Suprapubic skin (tissue), 4 donors: ENCODE measurements around the gene MEF2C. TPM values are rescaled to one million over a fixed set of nuclear protein-coding genes. Genes with fewer than 3 reads are reported as not detected.

Experiments used
- DNase-seq, 2 donors: peaks; one replicate each; pipeline ENCODE4 v3.0.0-alpha.2; 2019; ENCODE audit warnings: low spot score in 2 of 2
- H3K27ac ChIP-seq: fragments of 200-600 bp; sonication (generic); one replicate; pipeline ENCODE4 v1.5.1; 2019
- H3K27me3 ChIP-seq: fragments of 200-600 bp; sonication (generic); one replicate; pipeline ENCODE4 v1.5.1; 2019
- H3K36me3 ChIP-seq: fragments of 200-600 bp; sonication (generic); one replicate; pipeline ENCODE4 v1.5.1; 2019
- H3K4me1 ChIP-seq: fragments of 200-600 bp; sonication (generic); one replicate; pipeline ENCODE4 v1.5.1; 2019
- H3K4me3 ChIP-seq: fragments of 200-600 bp; sonication (generic); one replicate; pipeline ENCODE4 v1.5.1; 2019; ENCODE audit warnings: mild to moderate bottlenecking
- H3K9me3 ChIP-seq: fragments of 200-600 bp; sonication (generic); one replicate; pipeline ENCODE4 v1.5.1; 2019
- CTCF ChIP-seq, 2 donors: fragments of 200-600 bp in 1 of 2; fragments of 450-650 bp in 1 of 2; sonication (generic) in 1 of 2; IDR thresholded peaks; one replicate each; pipeline ENCODE4 v1.5.1; 2016 to 2019; ENCODE audit warnings: antibody characterized with exemption in 2 of 2, mild to moderate bottlenecking in 1 of 2, moderate library complexity in 1 of 2
- EP300 ChIP-seq: sonication (generic); formaldehyde crosslinking; IDR thresholded peaks from one replicate; pipeline ENCODE4 v1.6.1; 2017; ENCODE audit warnings: antibody characterized with exemption
- POLR2A ChIP-seq, 2 donors: fragments of 450-650 bp; IDR thresholded peaks; one replicate each; pipeline ENCODE4 v1.6.1; 2017; ENCODE audit warnings: antibody characterized with exemption in 2 of 2, mild to moderate bottlenecking in 2 of 2, moderate library complexity in 2 of 2
- POLR2AphosphoS5 ChIP-seq, 3 donors: sonication (generic); formaldehyde crosslinking; IDR thresholded peaks; one replicate each; pipeline ENCODE4 v1.6.1; 2017; ENCODE audit warnings: antibody characterized with exemption in 3 of 3
- whole genome bisulfite sequencing: methylation state at CpG from one replicate; pipeline ENCODE4 v1.1.5; 2018; 5-methylcytosine and 5-hydroxymethylcytosine counted together
- total RNA-seq, 4 donors: library from RNA; depleted of rRNA; stranded (reverse); fragments of >200 nt; gene quantifications; one replicate each; pipeline ENCODE4 v1.1.0, GENCODE V29; 2016

The MEF2C gene
- 10 to 100 TPM in 2 of 4 donors, 1 to 10 TPM in 2; 5.9 to 15.9 (median 10.1) TPM for total RNA-seq

GRCh38 chr5:88883059-88883835 lies at the start of gene MEF2C:
Gene MEF2C (minus strand): TSS chr5:88883184. CDS start chr5:88823788, 59,396 bp downstream.
- peaks cover 18% of the 10 kb centered on the region for H3K4me1 ChIP-seq
- under 1% methylated on average over 52 of the region's 52 CpGs for WGBS
- H3K4me3 ChIP-seq = peak within 1 kb of the TSS; percentile 55
- H3K9me3 ChIP-seq = no peaks in the 10 kb centered on the region
- H3K36me3 ChIP-seq = no peaks in the 10 kb centered on the region
- TF ChIP-seq POLR2AphosphoS5 (IDR thresholded peaks at IDR 0.05) (no peak), POLR2A (IDR thresholded peaks at IDR 0.05) (peak in 1 of 2 donors; percentile 42)
- peak; percentile 75 to 80 for DNase-seq
- peak within 1 kb of the TSS; percentile 88 for H3K27ac ChIP-seq
- H3K27me3 ChIP-seq = no peaks in the 10 kb centered on the region

GRCh38 chr5:88932541-88932940 lies 49.6 kb upstream of the MEF2C start:
- Histone ChIP-seq H3K36me3 (no peaks in the 10 kb centered on the region), H3K27me3 (no peaks in the 10 kb centered on the region), H3K27ac (no peak overlapping the region), H3K9me3 (no peaks in the 10 kb centered on the region), H3K4me1 (no peaks in the 10 kb centered on the region), H3K4me3 (no peak overlapping the region)
- WGBS = 85% methylated on average over 2 of the region's 2 CpGs
- TF ChIP-seq POLR2AphosphoS5 (IDR thresholded peaks at IDR 0.05) = no peak
- no peak for TF ChIP-seq EP300
- TF ChIP-seq POLR2A (IDR thresholded peaks at IDR 0.05) = no peak
- TF ChIP-seq CTCF (IDR thresholded peaks at IDR 0.05) = no peak
- DNase-seq = no peak

GRCh38 chr5:88930335-88930734 lies 47.4 kb upstream of the MEF2C start:
- H3K9me3 ChIP-seq = no peaks in the 10 kb centered on the region
- H3K36me3 ChIP-seq = no peaks in the 10 kb centered on the region
- no peak for DNase-seq
- WGBS = 88% methylated on average over 1 of the region's 1 CpG
- no peak overlapping the region for H3K27ac ChIP-seq
- H3K4me3 ChIP-seq = no peak overlapping the region
- no peak for TF ChIP-seq CTCF (IDR thresholded peaks at IDR 0.05)
- TF ChIP-seq EP300 = no peak
- no peak for TF ChIP-seq POLR2A (IDR thresholded peaks at IDR 0.05)
- TF ChIP-seq POLR2AphosphoS5 (IDR thresholded peaks at IDR 0.05) = no peak
- no peaks in the 10 kb centered on the region for H3K4me1 ChIP-seq
- H3K27me3 ChIP-seq = no peaks in the 10 kb centered on the region

DNA sequence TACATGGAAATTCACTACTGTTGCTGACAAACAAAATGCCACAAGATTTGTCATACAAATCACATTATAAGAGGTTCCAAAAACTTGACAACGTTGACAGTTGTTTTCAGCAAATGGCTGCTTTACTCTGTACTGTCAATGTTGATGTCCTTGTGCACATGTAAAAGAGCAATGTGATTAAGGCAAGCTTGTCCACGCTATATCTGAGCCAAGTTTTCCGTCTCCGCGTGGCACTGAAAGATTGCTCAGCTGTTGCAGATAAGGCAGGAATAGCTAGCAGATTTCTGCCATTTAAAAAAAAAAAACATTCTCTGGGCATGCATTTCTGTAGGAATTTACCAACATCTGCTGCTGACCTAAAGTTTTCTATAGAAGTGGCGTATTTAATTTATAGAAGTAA lies 46.4 kb upstream of the MEF2C start:
- WGBS = 93% methylated on average over 6 of the region's 6 CpGs
- no peak for TF ChIP-seq CTCF (IDR thresholded peaks at IDR 0.05)
- TF ChIP-seq EP300 = no peak
- no peak for TF ChIP-seq POLR2AphosphoS5 (IDR thresholded peaks at IDR 0.05)
- no peak for TF ChIP-seq POLR2A (IDR thresholded peaks at IDR 0.05)
- H3K4me3 ChIP-seq = no peak overlapping the region
- no peaks in the 10 kb centered on the region for H3K36me3 ChIP-seq
- DNase-seq = no peak
- no peaks in the 10 kb centered on the region for H3K4me1 ChIP-seq
- no peaks in the 10 kb centered on the region for H3K27me3 ChIP-seq
- H3K27ac ChIP-seq = no peak overlapping the region
- no peaks in the 10 kb centered on the region for H3K9me3 ChIP-seq

- Histone ChIP-seq H3K27ac (no peak overlapping the region), H3K27me3 (no peaks in the 10 kb centered on the region), H3K9me3 (no peaks in the 10 kb centered on the region), H3K4me3 (no peak overlapping the region), H3K4me1 (no peaks in the 10 kb centered on the region), H3K36me3 (no peaks in the 10 kb centered on the region)
- no peak for TF ChIP-seq EP300
- TF ChIP-seq POLR2AphosphoS5 (IDR thresholded peaks at IDR 0.05) = no peak
- no peak for TF ChIP-seq CTCF (IDR thresholded peaks at IDR 0.05)
- no peak for TF ChIP-seq POLR2A (IDR thresholded peaks at IDR 0.05)
- WGBS = 97% methylated on average over 7 of the region's 7 CpGs
- DNase-seq = no peak
Observed at GRCh38 chr5:88926774-88927173, 43.8 kb upstream of the MEF2C start.
